Erythroblast (primary cell): ENCODE measurements around the gene NTPCR.

Source experiments
- GATA1 ChIP-seq: IDR thresholded peaks from 2 replicates; pipeline ENCODE4 v1.6.1; 2011; ENCODE audit warnings: low read depth, mild to moderate bottlenecking, control low read depth, low read length, moderate library complexity
- POLR2A ChIP-seq: IDR thresholded peaks from 2 replicates; pipeline ENCODE4 v1.6.1; 2011; ENCODE audit warnings: mild to moderate bottlenecking, low read length

DNA sequence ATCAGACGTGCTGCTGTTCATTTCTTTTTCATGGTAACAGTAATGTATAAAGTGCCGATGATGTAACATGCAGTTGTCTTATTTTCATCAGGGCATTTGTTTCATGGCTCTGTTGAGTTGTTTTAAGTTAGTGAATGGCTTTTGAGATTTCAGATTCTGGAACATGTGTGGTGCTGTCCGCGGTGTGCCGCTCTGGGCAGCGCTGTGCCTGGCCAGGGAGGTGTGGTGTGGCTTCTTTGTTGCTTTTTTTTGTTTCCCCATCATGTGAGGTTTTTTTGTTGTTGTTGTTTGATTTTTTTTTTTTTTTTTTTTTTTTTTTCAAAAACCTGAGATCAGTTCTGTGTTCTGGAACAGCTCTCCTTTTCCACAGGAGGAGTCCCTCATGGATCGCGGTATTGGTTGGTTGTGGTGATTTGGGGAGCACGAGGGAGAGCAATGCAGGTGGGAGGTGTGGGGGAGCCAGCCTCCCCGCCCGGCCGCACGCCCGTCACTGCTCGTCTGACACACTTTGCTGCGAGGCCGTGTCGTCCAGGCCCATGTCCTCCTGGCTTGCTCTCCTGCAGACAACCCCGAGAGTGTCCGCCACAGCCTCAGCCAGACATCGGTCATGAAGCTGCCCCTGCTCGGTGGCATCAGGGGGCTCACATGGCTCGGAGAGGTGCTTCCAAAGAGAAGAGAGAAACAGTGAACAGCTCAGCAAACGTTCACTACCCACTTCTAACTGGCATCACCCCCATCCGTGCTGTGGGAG is 33.6 kb downstream of the NTPCR start:
- TF ChIP-seq POLR2A (no peak), GATA1 (no peak)
